WERI-Rb-1 (cell line): ENCODE data around the gene LDHAL6A.
A peak's percentile ranks its signal among the peaks of the same experiment; 100 is the strongest.

ENCODE experiments used
- DNase-seq: peaks from one replicate; pipeline ENCODE4 v3.0.0-alpha.2; 2020
- H3K27ac ChIP-seq: fragments of 250-450 bp; sonication (Bioruptor Pico); 2 replicates; pipeline ENCODE4 v1.5.1; 2020; ENCODE audit warnings: mild to moderate bottlenecking, moderate library complexity
- H3K27me3 ChIP-seq: fragments of 250-450 bp; sonication (Bioruptor Pico); 2 replicates; pipeline ENCODE4 v1.5.1; 2021; ENCODE audit warnings: mild to moderate bottlenecking, low read depth, moderate library complexity; ENCODE audit not compliant: insufficient read depth, severe bottlenecking
- H3K36me3 ChIP-seq: fragments of 250-450 bp; sonication (Bioruptor Pico); 2 replicates; pipeline ENCODE4 v1.5.1; 2020; ENCODE audit warnings: mild to moderate bottlenecking, moderate library complexity
- H3K4me3 ChIP-seq: 2 replicates; pipeline ENCODE4 v1.5.1; 2011; ENCODE audit warnings: low read depth, mild to moderate bottlenecking, control low read depth, low read length
- H3K9me3 ChIP-seq: fragments of 250-450 bp; sonication (Bioruptor Pico); 2 replicates; pipeline ENCODE4 v1.5.1; 2021; ENCODE audit warnings: mild to moderate bottlenecking, moderate library complexity; ENCODE audit not compliant: severe bottlenecking
- TF ChIP-seq, protein P1 (sequence below): IDR thresholded peaks from 2 replicates; pipeline ENCODE4 v1.5.1; 2011; ENCODE audit warnings: low read depth, mild to moderate bottlenecking, control low read depth, inconsistent platforms, low read length

LDHAL6A gene

GRCh38 chr11:18459634-18460033 lies 4.0 kb downstream of the LDHAL6A start:
- no peak overlapping the region for H3K27ac ChIP-seq
- no peaks in the 10 kb centered on the region for H3K36me3 ChIP-seq
- no peak for DNase-seq
- no peaks in the 10 kb centered on the region for H3K27me3 ChIP-seq
- no peak overlapping the region for H3K4me3 ChIP-seq
- H3K9me3 ChIP-seq, result no peaks in the 10 kb centered on the region
- TF ChIP-seq, protein P1, sequence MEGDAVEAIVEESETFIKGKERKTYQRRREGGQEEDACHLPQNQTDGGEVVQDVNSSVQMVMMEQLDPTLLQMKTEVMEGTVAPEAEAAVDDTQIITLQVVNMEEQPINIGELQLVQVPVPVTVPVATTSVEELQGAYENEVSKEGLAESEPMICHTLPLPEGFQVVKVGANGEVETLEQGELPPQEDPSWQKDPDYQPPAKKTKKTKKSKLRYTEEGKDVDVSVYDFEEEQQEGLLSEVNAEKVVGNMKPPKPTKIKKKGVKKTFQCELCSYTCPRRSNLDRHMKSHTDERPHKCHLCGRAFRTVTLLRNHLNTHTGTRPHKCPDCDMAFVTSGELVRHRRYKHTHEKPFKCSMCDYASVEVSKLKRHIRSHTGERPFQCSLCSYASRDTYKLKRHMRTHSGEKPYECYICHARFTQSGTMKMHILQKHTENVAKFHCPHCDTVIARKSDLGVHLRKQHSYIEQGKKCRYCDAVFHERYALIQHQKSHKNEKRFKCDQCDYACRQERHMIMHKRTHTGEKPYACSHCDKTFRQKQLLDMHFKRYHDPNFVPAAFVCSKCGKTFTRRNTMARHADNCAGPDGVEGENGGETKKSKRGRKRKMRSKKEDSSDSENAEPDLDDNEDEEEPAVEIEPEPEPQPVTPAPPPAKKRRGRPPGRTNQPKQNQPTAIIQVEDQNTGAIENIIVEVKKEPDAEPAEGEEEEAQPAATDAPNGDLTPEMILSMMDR, result no peak

- Histone ChIP-seq H3K27me3 (no peaks in the 10 kb centered on the region), H3K36me3 (no peaks in the 10 kb centered on the region), H3K4me3 (no peak overlapping the region), H3K27ac (no peak overlapping the region), H3K9me3 (no peaks in the 10 kb centered on the region)
- TF ChIP-seq, protein P1, result no peak
- DNase-seq, result no peak
Observed at GRCh38 chr11:18461909-18462308, 6.3 kb downstream of the LDHAL6A start.

DNA sequence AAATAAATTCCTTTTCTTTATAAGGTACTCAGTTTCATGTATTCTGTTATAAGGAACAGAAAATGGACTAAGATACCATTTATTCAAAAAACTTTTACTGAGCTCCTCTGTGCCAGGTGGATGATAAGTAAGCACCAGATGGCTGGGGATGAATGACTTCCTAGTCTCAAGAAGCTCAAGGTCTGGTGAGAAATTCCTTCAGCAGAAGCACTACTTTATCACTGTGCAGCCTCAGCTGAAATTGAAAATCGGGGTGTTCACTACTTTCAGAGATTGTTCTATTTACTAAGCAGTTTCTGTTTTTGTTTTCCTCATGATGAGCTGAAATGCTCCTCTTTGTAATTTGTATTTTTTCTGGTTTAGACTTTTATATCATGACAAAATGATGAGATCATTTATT lies 7.8 kb downstream of the LDHAL6A start:
- Histone ChIP-seq H3K27me3 (no peaks in the 10 kb centered on the region), H3K27ac (no peak overlapping the region), H3K9me3 (no peaks in the 10 kb centered on the region), H3K4me3 (no peak overlapping the region), H3K36me3 (no peaks in the 10 kb centered on the region)
- TF ChIP-seq, protein P1, result no peak
- peak; percentile 11 for DNase-seq

DNA sequence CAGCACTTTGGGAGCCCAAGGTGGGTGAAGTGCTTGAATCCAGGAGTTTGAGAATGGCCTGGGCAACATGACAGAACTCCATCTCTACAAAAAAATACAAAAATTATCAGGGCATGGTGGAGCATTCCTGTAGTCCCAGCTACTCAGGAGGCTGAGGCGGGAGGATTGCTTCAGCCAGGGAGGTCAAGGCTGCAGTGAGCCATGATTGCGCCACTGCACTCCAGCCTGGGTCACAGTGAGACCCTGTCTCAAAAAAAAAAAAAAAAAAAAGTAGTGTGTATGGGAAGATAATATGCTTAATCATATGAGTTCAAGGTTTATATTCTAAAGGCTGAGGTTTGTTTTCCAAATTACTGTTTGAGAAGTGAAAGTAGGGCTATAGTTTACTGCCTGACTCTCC lies 10.7 kb downstream of the LDHAL6A start:
- Histone ChIP-seq H3K4me3 (no peak overlapping the region), H3K9me3 (no peaks in the 10 kb centered on the region), H3K27ac (no peak overlapping the region), H3K27me3 (no peaks in the 10 kb centered on the region), H3K36me3 (no peaks in the 10 kb centered on the region)
- no peak for DNase-seq
- TF ChIP-seq, protein P1, result no peak

GRCh38 chr11:18468059-18468458 lies 12.4 kb downstream of the LDHAL6A start:
- DNase-seq, result no peak
- Histone ChIP-seq H3K27ac (no peak overlapping the region), H3K27me3 (no peaks in the 10 kb centered on the region), H3K9me3 (no peaks in the 10 kb centered on the region), H3K36me3 (no peaks in the 10 kb centered on the region), H3K4me3 (no peak overlapping the region)
- TF ChIP-seq, protein P1, result no peak

GRCh38 chr11:18468961-18469360 lies 13.3 kb downstream of the LDHAL6A start:
- TF ChIP-seq, protein P1, result no peak
- Histone ChIP-seq H3K4me3 (no peak overlapping the region), H3K9me3 (no peaks in the 10 kb centered on the region), H3K27me3 (no peaks in the 10 kb centered on the region), H3K36me3 (no peaks in the 10 kb centered on the region), H3K27ac (no peak overlapping the region)
- no peak for DNase-seq
